GM23248 (cell line): ENCODE results near the gene LAG3. TPM values are rescaled to one million over a fixed set of nuclear protein-coding genes. Genes with fewer than 3 reads are reported as not detected.

ENCODE experiments used
- DNase-seq: peaks from one replicate; pipeline ENCODE4 v3.0.0-alpha.2; 2015
- H2AFZ ChIP-seq: fragments of 200-600 bp; sonication (generic); 2 replicates; pipeline ENCODE4 v1.6.1; 2016; ENCODE audit warnings: antibody characterized with exemption
- H3F3A ChIP-seq: fragments of 200-600 bp; sonication (generic); 2 replicates; pipeline ENCODE4 v1.6.1; 2016; ENCODE audit warnings: mild to moderate bottlenecking, antibody characterized with exemption, mixed run types; ENCODE audit not compliant: insufficient read depth
- H3K27ac ChIP-seq: fragments of 200-600 bp; sonication (generic); 2 replicates; pipeline ENCODE4 v1.5.1; 2016; ENCODE audit warnings: mild to moderate bottlenecking
- H3K27me3 ChIP-seq: fragments of 200-600 bp; sonication (generic); replicated peaks from 2 replicates; pipeline ENCODE4 v1.6.1; 2016; ENCODE audit warnings: mild to moderate bottlenecking; ENCODE audit not compliant: insufficient read depth
- H3K36me3 ChIP-seq: fragments of 200-600 bp; sonication (generic); 2 replicates; pipeline ENCODE4 v1.6.1; 2016; ENCODE audit warnings: low read depth, mild to moderate bottlenecking
- H3K4me1 ChIP-seq: fragments of 200-600 bp; sonication (generic); 2 replicates; pipeline ENCODE4 v1.6.1; 2016; ENCODE audit warnings: mild to moderate bottlenecking; ENCODE audit not compliant: insufficient read depth
- H3K4me2 ChIP-seq: fragments of 200-600 bp; sonication (generic); one replicate; pipeline ENCODE4 v1.6.1; 2016; ENCODE audit warnings: mild to moderate bottlenecking; ENCODE audit not compliant: unreplicated experiment
- H3K4me3 ChIP-seq: fragments of 200-600 bp; sonication (generic); 2 replicates; pipeline ENCODE4 v1.5.1; 2016; ENCODE audit warnings: mild to moderate bottlenecking
- H3K79me2 ChIP-seq: fragments of 200-600 bp; sonication (generic); 2 replicates; pipeline ENCODE4 v1.6.1; 2016; ENCODE audit warnings: mild to moderate bottlenecking; ENCODE audit not compliant: insufficient read depth
- H3K9ac ChIP-seq: fragments of 200-600 bp; sonication (generic); 2 replicates; pipeline ENCODE4 v1.6.1; 2016; ENCODE audit warnings: mild to moderate bottlenecking
- H3K9me2 ChIP-seq: fragments of 200-600 bp; sonication (generic); 2 replicates; pipeline ENCODE4 v1.6.1; 2016; ENCODE audit warnings: mixed run types, mild to moderate bottlenecking, moderate library complexity; ENCODE audit not compliant: insufficient read depth
- H3K9me3 ChIP-seq: fragments of 200-600 bp; sonication (generic); one replicate; pipeline ENCODE4 v1.6.1; 2017; ENCODE audit warnings: low read depth
- H4K20me1 ChIP-seq: fragments of 200-600 bp; sonication (generic); 2 replicates; pipeline ENCODE4 v1.6.0; 2016; ENCODE audit not compliant: insufficient read depth
- EZH2 ChIP-seq: fragments of 200-600 bp; sonication (generic); IDR thresholded peaks from 2 replicates; pipeline ENCODE4 v1.6.1; 2018; ENCODE audit warnings: antibody characterized with exemption, mild to moderate bottlenecking; ENCODE audit not compliant: insufficient read depth, poor library complexity, severe bottlenecking
- EZH2phosphoT487 ChIP-seq: fragments of 200-600 bp; sonication (generic); IDR thresholded peaks from 2 replicates; pipeline ENCODE4 v1.6.1; 2018; ENCODE audit warnings: antibody characterized with exemption, moderate library complexity, mild to moderate bottlenecking, low read depth; ENCODE audit not compliant: insufficient read depth
- WGBS, 2 experiments: methylation state at CpG; one replicate each; pipeline ENCODE4 v1.1.6; 2015 to 2017; ENCODE audit warnings: low lambda C conversion rate in 2 of 2, low coverage in 1 of 2; ENCODE audit errors: missing lambda C conversion rate in 2 of 2; 5-methylcytosine and 5-hydroxymethylcytosine counted together
- in situ Hi-C: fragments of 300-500 bp; cut with MboI; formaldehyde crosslinking; loops from 2 replicates; pipeline ENCODE4 v1.15.0; 2020
- polyA plus RNA-seq: library from polyadenylated mRNA; unstranded; fragments of >200 nt; fragmentation: Nextera tagmentation; extraction: Ambion mirVana; gene quantifications from 2 replicates; pipeline ENCODE4 v1.2.1, GENCODE V29; 2016
- total RNA-seq: library from RNA; depleted of rRNA; stranded (reverse); fragments of >200 nt; shearing (Covaris generic); gene quantifications from 2 replicates; pipeline ENCODE4 v1.2.3, GENCODE V29; 2014; rRNA removed

LAG3 gene
- total and polyA plus RNA-seq, 2 experiments from 2014 or later, result 0.29 TPM; not detected in 1

DNA sequence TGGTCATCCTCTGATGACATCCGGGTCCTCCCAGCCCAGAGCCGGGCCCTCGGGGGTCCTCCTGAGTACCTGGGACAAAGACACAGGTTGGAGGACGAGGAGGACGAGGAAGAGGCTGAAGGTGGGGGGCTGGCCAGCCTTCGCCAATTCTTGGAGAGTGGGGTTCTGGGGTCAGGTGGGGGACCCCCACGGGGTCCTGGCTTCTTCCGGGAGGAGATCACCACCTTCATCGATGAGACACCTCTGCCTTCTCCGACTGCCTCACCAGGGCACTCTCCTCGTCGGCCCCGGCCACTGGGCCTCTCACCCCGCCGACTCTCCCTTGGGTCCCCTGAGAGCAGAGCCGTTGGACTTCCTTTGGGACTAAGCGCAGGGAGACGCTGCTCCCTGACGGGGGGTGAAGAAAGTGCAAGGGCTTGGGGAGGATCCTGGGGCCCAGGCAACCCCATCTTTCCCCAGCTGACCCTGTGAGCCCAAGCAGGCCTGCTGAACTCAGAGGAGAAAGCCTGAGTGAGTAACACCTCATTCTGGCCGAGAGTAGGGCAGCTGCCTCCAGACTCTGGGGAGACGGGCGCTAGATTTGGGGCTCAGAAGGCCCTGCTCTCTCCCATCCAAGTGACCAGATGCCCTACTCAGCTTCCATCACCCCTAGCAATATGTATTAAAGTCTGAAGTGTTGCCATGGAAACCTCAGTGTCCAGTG lies 54.6 kb downstream of the LAG3 start:
- Histone ChIP-seq H3K4me3 (peak overlapping the region; percentile 46; the same call in 1 of the 2 replicates), H3K79me2 (peaks cover 25% of the 10 kb centered on the region), H3K27ac (peak overlapping the region; percentile 25; the same call in 1 of the 2 replicates), H4K20me1 (no peaks in the 10 kb centered on the region), H3F3A (no peaks in the 10 kb centered on the region; the same call in 1 of the 2 replicates), H3K4me1 (peaks cover 23% of the 10 kb centered on the region), H2AFZ (peak overlapping the region; percentile 34; the same call in 1 of the 2 replicates), H3K9ac (peak overlapping the region; percentile 27; the same call in 1 of the 2 replicates), H3K9me2 (no peaks in the 10 kb centered on the region), H3K36me3 (0 out of 2 replicates have a peak, but pooled peaks cover 4% of the 10 kb centered on the region), H3K4me2 (peak overlapping the region; percentile 54), H3K27me3 (peaks cover 7% of the 10 kb centered on the region), H3K9me3 (no peaks in the 10 kb centered on the region)
- in situ Hi-C loops, result no loop called here
- WGBS, 2 experiments, result 76 to 84% methylated on average over 21 to 22 of the region's 22 CpGs
- TF ChIP-seq EZH2phosphoT487, result no peak
- TF ChIP-seq EZH2, result no peak
- no peak for DNase-seq

DNA sequence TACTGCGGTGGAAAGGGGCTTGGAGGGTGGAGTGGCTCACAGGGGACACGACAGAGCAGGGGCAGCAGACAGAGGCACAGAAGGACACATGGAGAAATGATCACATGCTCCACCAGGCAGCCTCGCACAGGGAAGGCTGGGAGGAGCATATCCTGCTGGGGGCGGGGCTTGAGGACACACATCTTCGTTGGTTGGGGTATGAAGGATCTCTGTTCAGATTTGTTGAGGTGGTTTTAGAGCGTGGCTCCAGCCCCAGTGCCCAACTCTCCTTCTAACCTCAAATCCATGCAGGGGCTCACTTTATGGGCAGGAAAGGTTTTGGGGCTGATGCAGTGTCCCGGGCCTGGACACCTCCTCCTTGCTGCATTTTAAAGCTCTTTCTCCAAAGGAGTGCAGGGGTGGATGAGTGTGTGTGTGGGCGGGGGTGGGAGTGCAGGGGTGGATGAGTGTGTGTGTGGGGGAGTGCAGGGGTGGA lies 55.2 kb downstream of the LAG3 start:
- H2AFZ ChIP-seq, result peak overlapping the region; percentile 34; the same call in 1 of the 2 replicates
- WGBS, 2 experiments, result 1 to 3% methylated on average over 8 of the region's 8 CpGs

More for the DNA sequence above, 55.2 kb downstream of the LAG3 start:
- H3F3A ChIP-seq, result no peaks in the 10 kb centered on the region; the same call in 1 of the 2 replicates
- TF ChIP-seq EZH2phosphoT487 (no peak), EZH2 (no peak)
- peak; percentile 90 for DNase-seq
- peak overlapping the region; percentile 27; the same call in 1 of the 2 replicates for H3K9ac ChIP-seq
- H3K79me2 ChIP-seq, result peaks cover 25% of the 10 kb centered on the region
- no peaks in the 10 kb centered on the region for H3K9me3 ChIP-seq
- H3K4me3 ChIP-seq, result peak overlapping the region; percentile 46
- no peaks in the 10 kb centered on the region for H3K9me2 ChIP-seq
- H3K36me3 ChIP-seq, result 0 out of 2 replicates have a peak, but pooled peaks cover 4% of the 10 kb centered on the region
- H3K4me2 ChIP-seq, result peak overlapping the region; percentile 54
- H3K27ac ChIP-seq, result peak overlapping the region; percentile 25; the same call in 1 of the 2 replicates
- H3K4me1 ChIP-seq, result peaks cover 23% of the 10 kb centered on the region
- peaks cover 7% of the 10 kb centered on the region for H3K27me3 ChIP-seq
- in situ Hi-C loops, result no loop called here
- H4K20me1 ChIP-seq, result no peaks in the 10 kb centered on the region

Other genes starting within 250 kb of the LAG3 start
- gene GAPDH, start 238.0 kb upstream of the LAG3 start, total RNA-seq, result 6,196 and 7,726 TPM in 2 replicates
- gene GAPDH, start 238.0 kb upstream of the LAG3 start, polyA plus RNA-seq, result 7,868 and 8,138 TPM in 2 replicates
- gene IFFO1, start 216.5 kb upstream of the LAG3 start, total RNA-seq, result 18.0 and 19.7 TPM in 2 replicates
- gene IFFO1, start 216.5 kb upstream of the LAG3 start, polyA plus RNA-seq, result 14.5 and 19.2 TPM in 2 replicates
- 44.3 TPM in 2 replicates for gene NOP2, start 204.2 kb upstream of the LAG3 start, total RNA-seq
- gene NOP2, start 204.2 kb upstream of the LAG3 start, polyA plus RNA-seq, result 27.0 and 31.8 TPM in 2 replicates
- gene CHD4, start 165.1 kb upstream of the LAG3 start, total RNA-seq, result 148 and 171 TPM in 2 replicates
- gene CHD4, start 165.1 kb upstream of the LAG3 start, polyA plus RNA-seq, result 61.5 and 72.1 TPM in 2 replicates
- gene LPAR5, start 136.6 kb upstream of the LAG3 start, total RNA-seq, result not detected in 2 replicates
- not detected in 2 replicates for gene LPAR5, start 136.6 kb upstream of the LAG3 start, polyA plus RNA-seq
- gene ACRBP, start 125.1 kb upstream of the LAG3 start, total RNA-seq, result not detected in 2 replicates
- not detected in 2 replicates for gene ACRBP, start 125.1 kb upstream of the LAG3 start, polyA plus RNA-seq
- gene ING4, start 109.4 kb upstream of the LAG3 start, total RNA-seq, result 31.7 and 39.1 TPM in 2 replicates
- 43.5 and 46.0 TPM in 2 replicates for gene ING4, start 109.4 kb upstream of the LAG3 start, polyA plus RNA-seq
- gene ZNF384, start 83.1 kb upstream of the LAG3 start, total RNA-seq, result 17.3 and 26.2 TPM in 2 replicates
- gene ZNF384, start 83.1 kb upstream of the LAG3 start, polyA plus RNA-seq, result 23.6 and 26.0 TPM in 2 replicates
- gene PIANP, start 71.7 kb upstream of the LAG3 start, total RNA-seq, result 0.11 TPM in 1 of 2 replicates, not detected in the other
- 0.60 and 0.75 TPM in 2 replicates for gene PIANP, start 71.7 kb upstream of the LAG3 start, polyA plus RNA-seq
- gene COPS7A, start 48.5 kb upstream of the LAG3 start, total RNA-seq, result 94.5 and 123 TPM in 2 replicates
- 133 and 135 TPM in 2 replicates for gene COPS7A, start 48.5 kb upstream of the LAG3 start, polyA plus RNA-seq
- 252 and 313 TPM in 2 replicates for gene MLF2, start 19.4 kb upstream of the LAG3 start, total RNA-seq
- 386 and 389 TPM in 2 replicates for gene MLF2, start 19.4 kb upstream of the LAG3 start, polyA plus RNA-seq
- gene PTMS, start 6.2 kb upstream of the LAG3 start, total RNA-seq, result 109 and 130 TPM in 2 replicates
- gene PTMS, start 6.2 kb upstream of the LAG3 start, polyA plus RNA-seq, result 238 and 250 TPM in 2 replicates
- not detected in 2 replicates for gene CD4, start 17.0 kb downstream of the LAG3 start, total RNA-seq
- not detected in 2 replicates for gene CD4, start 17.0 kb downstream of the LAG3 start, polyA plus RNA-seq
- 0.51 and 2.8 TPM in 2 replicates for gene GPR162, start 49.3 kb downstream of the LAG3 start, total RNA-seq
- gene GPR162, start 49.3 kb downstream of the LAG3 start, polyA plus RNA-seq, result 0.14 and 0.21 TPM in 2 replicates
- 32.5 and 43.0 TPM in 2 replicates for gene P3H3, start 55.9 kb downstream of the LAG3 start, total RNA-seq
- gene P3H3, start 55.9 kb downstream of the LAG3 start, polyA plus RNA-seq, result 37.6 and 39.1 TPM in 2 replicates
- gene GNB3, start 68.4 kb downstream of the LAG3 start, total RNA-seq, result 1.0 and 3.2 TPM in 2 replicates
- 1.5 and 2.2 TPM in 2 replicates for gene GNB3, start 68.4 kb downstream of the LAG3 start, polyA plus RNA-seq
- gene CDCA3, start 78.8 kb downstream of the LAG3 start, total RNA-seq, result 19.6 and 23.9 TPM in 2 replicates
- gene CDCA3, start 78.8 kb downstream of the LAG3 start, polyA plus RNA-seq, result 30.2 and 31.4 TPM in 2 replicates
- 96.2 and 97.5 TPM in 2 replicates for gene USP5, start 79.6 kb downstream of the LAG3 start, total RNA-seq
- 73.2 and 77.9 TPM in 2 replicates for gene USP5, start 79.6 kb downstream of the LAG3 start, polyA plus RNA-seq
- 1,720 and 1,799 TPM in 2 replicates for gene TPI1, start 95.0 kb downstream of the LAG3 start, total RNA-seq
- gene TPI1, start 95.0 kb downstream of the LAG3 start, polyA plus RNA-seq, result 1,936 and 1,978 TPM in 2 replicates
- gene SPSB2, start 100.8 kb downstream of the LAG3 start, total RNA-seq, result 4.4 and 4.6 TPM in 2 replicates
- 4.1 and 4.8 TPM in 2 replicates for gene SPSB2, start 100.8 kb downstream of the LAG3 start, polyA plus RNA-seq
- gene LRRC23, start 132.3 kb downstream of the LAG3 start, total RNA-seq, result 4.3 and 4.6 TPM in 2 replicates
- gene LRRC23, start 132.3 kb downstream of the LAG3 start, polyA plus RNA-seq, result 4.5 and 6.2 TPM in 2 replicates
- 10.1 and 16.3 TPM in 2 replicates for gene ENO2, start 142.1 kb downstream of the LAG3 start, total RNA-seq
- 32.8 and 34.2 TPM in 2 replicates for gene ENO2, start 142.1 kb downstream of the LAG3 start, polyA plus RNA-seq
- gene ATN1, start 155.4 kb downstream of the LAG3 start, total RNA-seq, result 6.5 and 8.7 TPM in 2 replicates
- 13.3 and 14.7 TPM in 2 replicates for gene ATN1, start 155.4 kb downstream of the LAG3 start, polyA plus RNA-seq
- gene RNU7-1, start 171.3 kb downstream of the LAG3 start, total RNA-seq, result not detected in 2 replicates
- not detected in 2 replicates for gene RNU7-1, start 171.3 kb downstream of the LAG3 start, polyA plus RNA-seq
- 261 and 264 TPM in 2 replicates for gene C12orf57, start 171.5 kb downstream of the LAG3 start, total RNA-seq
- gene C12orf57, start 171.5 kb downstream of the LAG3 start, polyA plus RNA-seq, result 247 and 257 TPM in 2 replicates
- not detected in 2 replicates for gene PTPN6, start 178.8 kb downstream of the LAG3 start, total RNA-seq
- 0.21 and 0.35 TPM in 2 replicates for gene PTPN6, start 178.8 kb downstream of the LAG3 start, polyA plus RNA-seq
- gene PHB2, start 198.1 kb downstream of the LAG3 start, total RNA-seq, result 212 and 221 TPM in 2 replicates
- gene PHB2, start 198.1 kb downstream of the LAG3 start, polyA plus RNA-seq, result 130 and 137 TPM in 2 replicates
- 25.9 and 39.2 TPM in 2 replicates for gene EMG1, start 198.4 kb downstream of the LAG3 start, total RNA-seq
- 68.6 and 72.1 TPM in 2 replicates for gene EMG1, start 198.4 kb downstream of the LAG3 start, polyA plus RNA-seq
- 7.7 and 11.8 TPM in 2 replicates for gene LPCAT3, start 246.0 kb downstream of the LAG3 start, total RNA-seq
- 19.7 and 20.4 TPM in 2 replicates for gene LPCAT3, start 246.0 kb downstream of the LAG3 start, polyA plus RNA-seq